Measurements from ENCODE around the gene PPP3CA. TPM values are rescaled to one million over a fixed set of nuclear protein-coding genes. Genes with fewer than 3 reads are reported as not detected.

Gene PPP3CA
- total RNA-seq, 1 donor from 2014 or later = 38.4 TPM

- Histone ChIP-seq H3K9ac (no peak overlapping the region), H3K79me2 (ENCODE audit: low read depth) (no peaks in the 10 kb centered on the region), H3K9me3 (ENCODE audit: low read depth) (no peaks in the 10 kb centered on the region), H3K27me3 (no peaks in the 10 kb centered on the region), H2AFZ (replicated peaks) (no peak overlapping the region), H3K4me2 (no peak overlapping the region), H3K27ac (no peak overlapping the region), H4K20me1 (ENCODE audit: low read depth) (peaks cover 4% of the 10 kb centered on the region), H3K4me1 (peaks cover 20% of the 10 kb centered on the region), H3K4me3 (no peak overlapping the region), H3K36me3 (no peaks in the 10 kb centered on the region), H3F3A (ENCODE audit: low read depth) (no peaks in the 10 kb centered on the region)
- Mint-ChIP-seq H3K9me3 (no peaks in the 10 kb centered on the region), H3K4me1 (peaks cover 8% of the 10 kb centered on the region), H3K4me3 (no peak overlapping the region), H3K36me3 (no peaks in the 10 kb centered on the region), H3K27me3 (ENCODE audit: insufficient read depth, low read depth) (no peaks in the 10 kb centered on the region), H3K27ac (no peak overlapping the region)
- DNase-seq (ENCODE audit: low spot score) = no peak
- no peak for TF ChIP-seq CTCF (IDR thresholded peaks at IDR 0.05)
- TF ChIP-seq EZH2phosphoT487 (IDR thresholded peaks at IDR 0.05) = no peak
- TF ChIP-seq EZH2 (IDR thresholded peaks at IDR 0.05) = no peak
These were observed 228.2 kb downstream of the PPP3CA start for GRCh38 chr4:101119141-101119540.

- Histone ChIP-seq H3K4me1 (peaks cover 20% of the 10 kb centered on the region), H3K27me3 (no peaks in the 10 kb centered on the region), H3K27ac (no peak overlapping the region), H3K79me2 (ENCODE audit: low read depth) (no peaks in the 10 kb centered on the region), H3K4me3 (no peak overlapping the region), H3K4me2 (no peak overlapping the region), H4K20me1 (ENCODE audit: low read depth) (peaks cover 4% of the 10 kb centered on the region), H3K9me3 (ENCODE audit: low read depth) (no peaks in the 10 kb centered on the region), H3K9ac (no peak overlapping the region), H3K36me3 (no peaks in the 10 kb centered on the region), H2AFZ (replicated peaks) (no peak overlapping the region), H3F3A (ENCODE audit: low read depth) (no peaks in the 10 kb centered on the region)
- TF ChIP-seq EZH2phosphoT487 (IDR thresholded peaks at IDR 0.05) = no peak
- no peak for TF ChIP-seq CTCF (IDR thresholded peaks at IDR 0.05)
- no peak for TF ChIP-seq EZH2 (IDR thresholded peaks at IDR 0.05)
- no peaks in the 10 kb centered on the region for H3K36me3 Mint-ChIP-seq
- H3K4me1 Mint-ChIP-seq = peaks cover 10% of the 10 kb centered on the region
- DNase-seq (ENCODE audit: low spot score) = no peak
- no peak overlapping the region for H3K27ac Mint-ChIP-seq
- no peaks in the 10 kb centered on the region for H3K9me3 Mint-ChIP-seq
- H3K27me3 Mint-ChIP-seq (ENCODE audit: insufficient read depth, low read depth) = no peaks in the 10 kb centered on the region
- H3K4me3 Mint-ChIP-seq = no peak overlapping the region
These were observed 228.7 kb downstream of the PPP3CA start for GRCh38 chr4:101118617-101119016.

DNA sequence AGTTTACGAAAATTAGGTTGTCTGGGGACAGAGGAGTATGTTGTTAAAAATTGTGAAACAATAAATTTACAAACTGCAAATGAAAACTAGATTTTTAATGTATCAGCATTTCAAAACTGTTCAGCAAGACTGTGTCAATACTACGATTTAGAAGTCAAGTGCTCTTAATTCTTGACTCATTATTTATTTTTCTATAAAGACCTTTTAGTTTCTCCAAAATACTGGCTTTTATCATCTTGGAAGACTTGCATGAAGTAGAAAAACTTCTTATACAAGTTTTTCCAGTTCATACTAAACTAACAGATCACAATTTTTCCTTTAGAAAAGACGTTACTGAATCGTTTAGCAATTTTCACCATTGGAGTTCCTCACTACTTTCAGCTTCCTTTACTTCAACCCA is 231.4 kb downstream of the PPP3CA start:
- no peaks in the 10 kb centered on the region for H3K36me3 ChIP-seq
- no peak for TF ChIP-seq EZH2 (IDR thresholded peaks at IDR 0.05)
- TF ChIP-seq CTCF (IDR thresholded peaks at IDR 0.05) = no peak
- TF ChIP-seq EZH2phosphoT487 (IDR thresholded peaks at IDR 0.05) = no peak
- no peaks in the 10 kb centered on the region for H3F3A ChIP-seq (ENCODE audit: low read depth)
- H3K9ac ChIP-seq = no peak overlapping the region
- Mint-ChIP-seq H3K27ac (no peak overlapping the region), H3K27me3 (ENCODE audit: insufficient read depth, low read depth) (no peaks in the 10 kb centered on the region), H3K9me3 (no peaks in the 10 kb centered on the region), H3K36me3 (no peaks in the 10 kb centered on the region), H3K4me1 (peaks cover 10% of the 10 kb centered on the region), H3K4me3 (no peak overlapping the region)
- no peak overlapping the region for H3K27ac ChIP-seq
- H3K27me3 ChIP-seq = no peaks in the 10 kb centered on the region
- H3K4me3 ChIP-seq = no peak overlapping the region
- no peak for DNase-seq (ENCODE audit: low spot score)
- H2AFZ ChIP-seq (replicated peaks) = no peak overlapping the region
- peaks cover 4% of the 10 kb centered on the region for H4K20me1 ChIP-seq (ENCODE audit: low read depth)
- no peaks in the 10 kb centered on the region for H3K79me2 ChIP-seq (ENCODE audit: low read depth)
- no peak overlapping the region for H3K4me2 ChIP-seq
- no peaks in the 10 kb centered on the region for H3K9me3 ChIP-seq (ENCODE audit: low read depth)
- peaks cover 20% of the 10 kb centered on the region for H3K4me1 ChIP-seq

All from neural progenitor cell (in vitro differentiated cells).